HPDE6-E6E7 (cell line): ENCODE data around the gene KIF12.

Experiments
- DNase-seq: peaks from one replicate; pipeline ENCODE4 v3.0.0; 2011; ENCODE audit warnings: missing footprints; ENCODE audit errors: extremely low spot score

KIF12 gene

GRCh38 chr9:114123031-114123977 is 24.2 kb upstream of the KIF12 start:
- DNase-seq, result no peak

GRCh38 chr9:114122136-114123027 is 23.3 kb upstream of the KIF12 start:
- DNase-seq, result no peak

- no peak for DNase-seq
These were observed 22.4 kb upstream of the KIF12 start for GRCh38 chr9:114121227-114122135.

GRCh38 chr9:114120192-114121014 is 21.3 kb upstream of the KIF12 start:
- DNase-seq, result no peak

- DNase-seq, result no peak
These were observed 20.4 kb upstream of the KIF12 start for GRCh38 chr9:114119242-114120191.

GRCh38 chr9:114117996-114118830 is 19.1 kb upstream of the KIF12 start:
- DNase-seq, result no peak

- no peak for DNase-seq
These were observed 18.5 kb upstream of the KIF12 start for GRCh38 chr9:114117614-114117995.

GRCh38 chr9:114116126-114116747 is 17.1 kb upstream of the KIF12 start:
- no peak for DNase-seq

- no peak for DNase-seq
These were observed 16.6 kb upstream of the KIF12 start for GRCh38 chr9:114115654-114116125.

GRCh38 chr9:114114364-114114763 is 15.3 kb upstream of the KIF12 start:
- no peak for DNase-seq

- no peak for DNase-seq
These were observed 13.9 kb upstream of the KIF12 start for GRCh38 chr9:114112778-114113584.

- DNase-seq, result no peak
These were observed 13.2 kb upstream of the KIF12 start for GRCh38 chr9:114112325-114112724.

- no peak for DNase-seq
These were observed 11.1 kb upstream of the KIF12 start for GRCh38 chr9:114110180-114110579.

GRCh38 chr9:114109124-114109523 is 10.0 kb upstream of the KIF12 start:
- DNase-seq, result no peak

GRCh38 chr9:114108016-114108833 is 9.1 kb upstream of the KIF12 start:
- DNase-seq, result peak; percentile 93
